ENCODE data around the gene GALNT6. TPM values are rescaled to one million over a fixed set of nuclear protein-coding genes. Genes with fewer than 3 reads are reported as not detected.

The GALNT6 gene
- total and polyA plus RNA-seq, 2 of the 13 experiments (the other 11 are each of a cell fraction or from before 2014, with no cell fraction given), result 1.0 to 1.1 TPM

- ATAC-seq (no peak), FAIRE-seq (no peak), DNase-seq (ENCODE audit: low spot score) (no peak)
- no peaks in the 10 kb centered on the region for H4K20me1 ChIP-seq (ENCODE audit: insufficient read depth, low read length)
- no peaks in the 10 kb centered on the region for H3K9me3 ChIP-seq (ENCODE audit: low read length)
- ChIA-PET POLR2A (no interaction called here), CTCF (ENCODE audit: low intra/inter-chr PET ratio, low total read pairs) (no interaction called here)
- H3K4me2 ChIP-seq (ENCODE audit: low read depth, low read length), result no peak overlapping the region
- TF ChIP-seq ELF4 (CRISPR knock-in tag; IDR thresholded peaks at IDR 0.05; ENCODE audit: borderline replicate concordance), result no peak
- TF ChIP-seq TIGD3 (CRISPR knock-in tag; IDR thresholded peaks at IDR 0.05; ENCODE audit: borderline replicate concordance), result no peak
- no peak for TF ChIP-seq TFDP1 (CRISPR knock-in tag; IDR thresholded peaks at IDR 0.05; ENCODE audit: borderline replicate concordance)
- TF ChIP-seq DBP (CRISPR knock-in tag; IDR thresholded peaks at IDR 0.05; ENCODE audit: not compliant biosample characterization), result no peak
- H2AFZ ChIP-seq (ENCODE audit: low read length), result no peak overlapping the region
- H3K27me3 ChIP-seq (ENCODE audit: control insufficient read depth in 1 of 2, insufficient read depth in 2 of 2, low read length in 2 of 2), result no peaks in the 10 kb centered on the region
- BruUV-seq (replicated peaks), result no TSS peak
- no peak overlapping the region for H3K4me3 ChIP-seq (replicated peaks in 1 of 3; ENCODE audit: insufficient read depth in 1 of 3, low read depth in 2 of 3, low read length in 3 of 3)
- no peaks in the 10 kb centered on the region for H3K36me3 ChIP-seq (replicated peaks in 1 of 2; ENCODE audit: control insufficient read depth in 1 of 2, insufficient read depth in 2 of 2, low read length in 2 of 2)
- H3K79me2 ChIP-seq (ENCODE audit: insufficient read depth, low read length), result no peaks in the 10 kb centered on the region
- H3K4me1 ChIP-seq (ENCODE audit: insufficient read depth, low read length), result no peaks in the 10 kb centered on the region
- H3K27ac ChIP-seq (ENCODE audit: extremely low read length, insufficient read depth, low read length), result no peak overlapping the region
- no peak overlapping the region for H3K9ac ChIP-seq (ENCODE audit: insufficient read depth, low read depth, low read length)
- in situ Hi-C loops (cut with HindIII; ENCODE audit: extremely low pct_ligation_motif_present, low pct_unique_long_range_greater_than_20kb), result no loop called here
- intact Hi-C loops (cut with micrococcal nuclease; ENCODE audit: unreplicated experiment), result no loop called here
These were observed 21.9 kb upstream of the GALNT6 start for GRCh38 chr12:51413149-51413548.

GRCh38 chr12:51409846-51410245 is 18.6 kb upstream of the GALNT6 start:
- ATAC-seq (no peak), DNase-seq (ENCODE audit: low spot score) (no peak), FAIRE-seq (no peak)
- ChIA-PET CTCF (ENCODE audit: low intra/inter-chr PET ratio, low total read pairs) (no interaction called here), POLR2A (no interaction called here)
- H3K4me2 ChIP-seq (ENCODE audit: low read depth, low read length), result no peak overlapping the region
- H3K27me3 ChIP-seq (ENCODE audit: control insufficient read depth in 1 of 2, insufficient read depth in 2 of 2, low read length in 2 of 2), result no peaks in the 10 kb centered on the region
- in situ Hi-C loops (cut with HindIII; ENCODE audit: extremely low pct_ligation_motif_present, low pct_unique_long_range_greater_than_20kb), result no loop called here
- H3K79me2 ChIP-seq (ENCODE audit: insufficient read depth, low read length), result no peaks in the 10 kb centered on the region
- no peak overlapping the region for H2AFZ ChIP-seq (ENCODE audit: low read length)
- no TSS peak for BruUV-seq (replicated peaks)
- no peaks in the 10 kb centered on the region for H4K20me1 ChIP-seq (ENCODE audit: insufficient read depth, low read length)
- 72% methylated on average over 8 of the region's 8 CpGs for WGBS (ENCODE audit: low lambda C conversion rate)
- H3K9me3 ChIP-seq (ENCODE audit: low read length), result no peaks in the 10 kb centered on the region
- H3K9ac ChIP-seq (ENCODE audit: insufficient read depth, low read depth, low read length), result no peak overlapping the region
- H3K27ac ChIP-seq (ENCODE audit: extremely low read length, insufficient read depth, low read length), result no peak overlapping the region
- intact Hi-C loops (cut with micrococcal nuclease; ENCODE audit: unreplicated experiment), result no loop called here
- H3K36me3 ChIP-seq (replicated peaks in 1 of 2; ENCODE audit: control insufficient read depth in 1 of 2, insufficient read depth in 2 of 2, low read length in 2 of 2), result no peaks in the 10 kb centered on the region
- no peaks in the 10 kb centered on the region for H3K4me1 ChIP-seq (ENCODE audit: insufficient read depth, low read length)
- no peak overlapping the region for H3K4me3 ChIP-seq (replicated peaks in 1 of 3; ENCODE audit: insufficient read depth in 1 of 3, low read depth in 2 of 3, low read length in 3 of 3)
- no peak for TF ChIP-seq ETV5 (CRISPR knock-in tag; IDR thresholded peaks at IDR 0.05; ENCODE audit: borderline replicate concordance)
- TF ChIP-seq ELF3 (CRISPR knock-in tag; IDR thresholded peaks at IDR 0.05), result no peak
- TF ChIP-seq SNRNP70 (IDR thresholded peaks at IDR 0.05; ENCODE audit: low read depth, low read length), result no peak
- no peak for TF ChIP-seq ZNF619 (CRISPR knock-in tag; IDR thresholded peaks at IDR 0.05)
- TF ChIP-seq ZSCAN12 (CRISPR knock-in tag; IDR thresholded peaks at IDR 0.05), result no peak
- no peak for TF ChIP-seq NR1H2 (CRISPR knock-in tag; IDR thresholded peaks at IDR 0.05; ENCODE audit: borderline replicate concordance, low read depth)
- TF ChIP-seq ZNF414 (CRISPR knock-in tag; IDR thresholded peaks at IDR 0.05), result no peak
- no peak for TF ChIP-seq KDM5A (IDR thresholded peaks at IDR 0.05; ENCODE audit: borderline replicate concordance, low read length)
- TF ChIP-seq RBM22 (optimal IDR thresholded peaks at IDR 0.05; ENCODE audit: low read length), result no peak
- TF ChIP-seq ZNF740 (CRISPR knock-in tag; IDR thresholded peaks at IDR 0.05), result no peak
- TF ChIP-seq NRL (CRISPR knock-in tag; IDR thresholded peaks at IDR 0.05; ENCODE audit: borderline replicate concordance), result no peak
- TF ChIP-seq HOXA5 (CRISPR knock-in tag; IDR thresholded peaks at IDR 0.05), result no peak

Measured in HepG2 (cell line).